ENCODE data around the gene MGP.

The MGP gene

DNA sequence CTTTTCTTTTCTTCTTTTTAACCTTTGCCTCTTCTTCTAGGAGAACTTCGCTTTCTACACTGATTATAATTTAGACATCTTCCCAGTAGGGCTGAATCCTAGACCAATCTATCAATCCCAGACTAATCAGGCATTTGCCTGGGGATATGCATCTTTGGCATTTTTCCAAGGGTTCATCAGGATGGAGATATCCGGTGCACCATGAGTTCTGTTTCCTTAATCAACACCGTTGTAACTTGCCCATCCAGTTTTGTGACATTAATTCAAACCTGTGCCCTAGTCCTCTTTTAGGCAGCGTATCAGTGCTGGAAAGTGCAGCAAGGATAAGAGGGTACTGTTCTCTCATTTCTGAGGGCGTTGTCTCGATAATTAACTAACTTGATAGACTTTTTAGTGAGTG is 617 bp upstream of the MGP start:
- TF ChIP-seq, protein P1, sequence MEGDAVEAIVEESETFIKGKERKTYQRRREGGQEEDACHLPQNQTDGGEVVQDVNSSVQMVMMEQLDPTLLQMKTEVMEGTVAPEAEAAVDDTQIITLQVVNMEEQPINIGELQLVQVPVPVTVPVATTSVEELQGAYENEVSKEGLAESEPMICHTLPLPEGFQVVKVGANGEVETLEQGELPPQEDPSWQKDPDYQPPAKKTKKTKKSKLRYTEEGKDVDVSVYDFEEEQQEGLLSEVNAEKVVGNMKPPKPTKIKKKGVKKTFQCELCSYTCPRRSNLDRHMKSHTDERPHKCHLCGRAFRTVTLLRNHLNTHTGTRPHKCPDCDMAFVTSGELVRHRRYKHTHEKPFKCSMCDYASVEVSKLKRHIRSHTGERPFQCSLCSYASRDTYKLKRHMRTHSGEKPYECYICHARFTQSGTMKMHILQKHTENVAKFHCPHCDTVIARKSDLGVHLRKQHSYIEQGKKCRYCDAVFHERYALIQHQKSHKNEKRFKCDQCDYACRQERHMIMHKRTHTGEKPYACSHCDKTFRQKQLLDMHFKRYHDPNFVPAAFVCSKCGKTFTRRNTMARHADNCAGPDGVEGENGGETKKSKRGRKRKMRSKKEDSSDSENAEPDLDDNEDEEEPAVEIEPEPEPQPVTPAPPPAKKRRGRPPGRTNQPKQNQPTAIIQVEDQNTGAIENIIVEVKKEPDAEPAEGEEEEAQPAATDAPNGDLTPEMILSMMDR (IDR thresholded peaks at IDR 0.05), result no peak

DNA sequence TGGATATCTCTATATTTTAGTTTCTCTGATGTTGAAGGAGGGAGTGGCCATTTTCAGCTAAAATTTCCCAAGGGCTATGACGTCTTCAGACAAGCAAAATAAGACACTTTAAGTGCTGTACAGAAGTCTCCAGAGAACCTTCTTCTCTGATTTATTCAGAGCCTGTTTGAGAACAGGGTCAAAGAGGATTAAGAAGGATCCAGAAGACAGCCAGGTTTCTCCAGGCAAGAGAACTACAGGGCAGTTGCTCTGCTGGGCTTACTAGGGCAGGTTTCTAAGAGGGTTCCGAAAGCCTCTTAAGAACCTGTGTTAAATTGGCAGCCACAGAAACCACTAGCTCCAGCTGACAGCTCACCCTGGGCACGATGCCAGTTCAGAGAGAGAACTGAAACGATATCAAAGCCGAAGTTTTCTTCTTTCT is 1.2 kb downstream of the MGP start:
- TF ChIP-seq, protein P1 (IDR thresholded peaks at IDR 0.05), result no peak

DNA sequence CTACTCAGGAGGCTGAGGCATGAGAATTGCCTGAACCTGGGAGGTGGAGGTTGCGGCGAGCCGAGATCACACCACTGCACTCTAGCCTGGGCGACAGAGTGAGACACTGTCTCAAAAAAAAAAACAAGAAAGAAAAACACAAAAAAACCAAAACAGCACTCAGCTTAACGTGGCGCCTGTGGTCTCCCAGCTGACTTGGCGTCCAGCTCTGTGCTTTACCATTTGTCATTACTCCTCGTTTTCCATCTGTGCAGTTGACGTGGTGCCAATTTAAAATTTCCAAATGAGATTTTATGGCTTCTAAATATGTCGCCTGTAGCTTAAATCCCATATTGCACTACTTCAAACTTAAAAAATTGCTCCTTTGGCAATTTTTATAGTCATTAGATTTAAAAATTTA is 2.0 kb downstream of the MGP start:
- TF ChIP-seq, protein P1 (IDR thresholded peaks at IDR 0.05), result no peak

DNA sequence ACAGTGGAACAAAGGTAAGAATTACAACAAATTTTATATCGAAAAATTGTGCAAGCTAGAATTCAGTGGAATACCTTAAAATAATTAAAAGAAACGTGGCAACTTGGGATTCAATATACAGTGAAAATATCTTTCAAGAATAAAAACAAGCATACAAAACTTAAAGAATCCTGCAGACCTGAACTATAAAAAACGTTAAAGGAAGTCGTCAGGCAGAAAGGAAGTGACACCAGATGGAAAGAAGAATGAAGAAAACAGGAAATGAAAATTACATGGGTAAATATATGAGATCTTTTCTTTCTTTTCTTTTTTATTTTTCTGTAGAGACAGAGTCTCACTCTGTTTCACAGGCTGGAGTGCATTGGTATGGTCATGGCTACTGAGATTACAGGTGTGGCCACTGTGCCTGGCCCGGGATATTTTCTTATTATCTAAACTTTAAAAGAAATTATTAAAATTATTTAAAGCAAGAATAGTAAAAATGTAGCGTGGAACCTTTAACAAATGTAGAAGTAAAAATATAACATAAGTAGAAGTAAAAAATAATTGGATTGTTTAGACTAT is 4.7 kb downstream of the MGP start:
- TF ChIP-seq, protein P1 (IDR thresholded peaks at IDR 0.05), result no peak

DNA sequence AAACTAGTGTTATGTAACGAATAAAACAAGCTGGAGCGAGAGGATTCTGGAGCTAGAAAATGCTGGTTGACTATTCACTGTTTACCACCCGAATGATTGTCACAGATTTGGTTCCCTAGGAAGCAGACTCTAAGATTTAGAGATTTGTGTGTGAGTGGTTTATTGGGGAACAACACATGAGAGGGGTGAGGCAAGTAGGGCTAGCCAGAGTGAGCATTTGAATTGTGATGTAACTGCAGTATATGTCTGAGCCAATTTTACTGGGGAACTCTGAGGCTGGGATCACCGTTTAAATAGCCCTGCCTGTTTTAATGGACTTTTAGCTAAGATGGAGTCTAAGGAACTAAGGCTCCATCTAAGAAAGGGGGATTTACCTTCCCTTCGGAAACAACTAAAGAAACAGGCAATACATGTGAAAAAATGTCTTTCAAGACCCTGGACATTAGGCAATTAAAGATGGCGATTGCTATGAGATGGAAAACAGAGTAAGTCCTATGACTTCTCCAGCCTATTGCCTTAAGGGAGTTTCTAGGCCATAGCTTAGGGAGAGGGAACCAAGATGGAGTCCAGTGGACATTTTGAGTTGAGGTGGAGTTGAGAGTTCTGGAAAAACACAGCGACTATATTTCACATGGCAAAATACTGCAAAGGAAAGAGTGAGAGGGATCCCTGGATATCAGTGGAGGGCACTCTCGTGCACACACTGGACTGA is 6.3 kb downstream of the MGP start:
- TF ChIP-seq, protein P1 (IDR thresholded peaks at IDR 0.05), result no peak

DNA sequence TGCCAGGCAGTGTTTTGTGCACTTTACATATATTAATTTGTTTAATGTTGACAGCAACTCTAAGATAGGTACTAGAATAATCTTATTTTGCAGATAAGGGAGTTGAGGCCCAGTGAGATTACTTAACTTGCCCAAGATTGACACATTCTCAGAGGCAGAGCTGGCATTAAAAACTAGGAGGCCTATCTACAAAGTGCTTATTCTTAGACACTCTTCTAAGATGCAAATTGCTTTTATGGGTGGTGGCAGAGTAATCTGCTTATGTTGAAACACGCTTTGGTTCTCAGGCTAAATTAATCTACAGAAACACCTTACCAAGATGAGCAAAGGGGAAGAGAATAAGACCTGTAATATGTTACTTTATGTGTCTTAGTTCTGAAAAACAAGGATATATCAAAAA is 7.2 kb downstream of the MGP start:
- TF ChIP-seq, protein P1 (IDR thresholded peaks at IDR 0.05), result no peak

DNA sequence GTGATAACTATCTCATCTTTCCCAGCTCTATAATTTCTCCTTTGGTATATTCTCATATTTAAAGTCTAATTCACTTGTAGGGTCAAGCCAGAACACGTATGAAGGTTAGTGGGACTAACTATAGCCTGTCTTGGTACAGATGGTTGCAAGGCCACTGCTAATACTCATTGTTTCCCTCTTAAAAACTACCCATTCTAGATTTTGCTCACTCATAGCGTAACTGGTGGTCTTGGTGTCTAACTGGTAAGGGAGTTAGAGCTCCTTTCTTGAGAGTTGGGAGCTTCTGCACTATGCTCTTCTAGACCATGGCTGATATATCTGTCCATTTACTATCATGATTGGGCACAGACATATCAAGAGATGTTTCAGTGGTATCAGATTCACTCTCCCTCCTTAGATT is 8.8 kb downstream of the MGP start:
- TF ChIP-seq, protein P1 (IDR thresholded peaks at IDR 0.05), result no peak

Measured in LNCAP (cell line).